ENCODE measurements around the gene P2RY4.

The P2RY4 gene

DNA sequence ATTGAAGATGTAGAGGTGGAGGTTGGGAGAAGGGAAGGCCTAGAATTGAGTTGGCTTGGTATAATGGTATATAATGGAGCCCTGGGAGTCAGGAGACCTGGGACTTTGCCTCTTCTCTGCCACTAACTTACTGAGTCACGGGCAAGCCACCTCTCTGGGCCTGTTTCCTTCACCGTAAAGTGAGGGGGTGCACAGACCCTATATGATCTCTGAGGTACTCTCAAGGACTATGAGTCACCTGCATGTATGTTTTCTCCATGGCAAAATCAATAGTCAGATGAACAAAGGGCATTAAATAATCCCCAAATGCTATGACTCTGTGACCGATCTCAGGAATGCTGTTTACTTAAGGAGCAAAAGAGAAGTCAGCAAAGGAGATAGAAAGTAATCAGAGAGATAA lies 5.1 kb downstream of the P2RY4 start (continued):
- TF ChIP-seq ARNTL (CRISPR knock-in tag; IDR thresholded peaks at IDR 0.05; ENCODE audit: borderline replicate concordance, low read depth), result no peak
- no peak for TF ChIP-seq TCF4 (CRISPR knock-in tag; IDR thresholded peaks at IDR 0.05; ENCODE audit: borderline replicate concordance)
- no peak for TF ChIP-seq ESRRG (CRISPR knock-in tag; IDR thresholded peaks at IDR 0.05)
- TF ChIP-seq ZFP30 (CRISPR knock-in tag; IDR thresholded peaks at IDR 0.05), result no peak
- TF ChIP-seq ZNF8 (CRISPR knock-in tag; IDR thresholded peaks at IDR 0.05), result no peak
- no peak for TF ChIP-seq OSR1 (CRISPR knock-in tag; IDR thresholded peaks at IDR 0.05)
- TF ChIP-seq BACH2 (CRISPR knock-in tag; IDR thresholded peaks at IDR 0.05; ENCODE audit: borderline replicate concordance), result no peak
- no peak for TF ChIP-seq ZNF70 (CRISPR knock-in tag; IDR thresholded peaks at IDR 0.05)
- no peak for TF ChIP-seq ZC3H10 (CRISPR knock-in tag; IDR thresholded peaks at IDR 0.05)

GRCh38 chrX:70254063-70254400 lies 6.0 kb downstream of the P2RY4 start:
- no peak for ATAC-seq

GRCh38 chrX:70253377-70254062 lies 6.5 kb downstream of the P2RY4 start:
- no peak for ATAC-seq
- TF ChIP-seq CSRNP3 (CRISPR knock-in tag; IDR thresholded peaks at IDR 0.05) (no peak), BACH2 (CRISPR knock-in tag; IDR thresholded peaks at IDR 0.05; ENCODE audit: borderline replicate concordance) (no peak), ZNF8 (CRISPR knock-in tag; IDR thresholded peaks at IDR 0.05) (no peak), ZFP30 (CRISPR knock-in tag; IDR thresholded peaks at IDR 0.05) (no peak), OSR1 (CRISPR knock-in tag; IDR thresholded peaks at IDR 0.05) (no peak), SNAI2 (CRISPR knock-in tag; IDR thresholded peaks at IDR 0.05) (no peak), TCF4 (CRISPR knock-in tag; IDR thresholded peaks at IDR 0.05; ENCODE audit: borderline replicate concordance) (no peak), GLIS3 (CRISPR knock-in tag; IDR thresholded peaks at IDR 0.05) (no peak), ESRRG (CRISPR knock-in tag; IDR thresholded peaks at IDR 0.05) (no peak), ZNF70 (CRISPR knock-in tag; IDR thresholded peaks at IDR 0.05) (no peak), CSDC2 (CRISPR knock-in tag; IDR thresholded peaks at IDR 0.05) (no peak), ISL1 (CRISPR knock-in tag; IDR thresholded peaks at IDR 0.05) (no peak), ZC3H10 (CRISPR knock-in tag; IDR thresholded peaks at IDR 0.05) (no peak), ZFP3 (CRISPR knock-in tag; IDR thresholded peaks at IDR 0.05) (no peak), ZNF565 (CRISPR knock-in tag; conservative IDR thresholded peaks at IDR 0.05; ENCODE audit: low read depth) (no peak), POU6F1 (CRISPR knock-in tag; IDR thresholded peaks at IDR 0.05; ENCODE audit: borderline replicate concordance, low read depth) (no peak)
- TF ChIP-seq, protein P1, sequence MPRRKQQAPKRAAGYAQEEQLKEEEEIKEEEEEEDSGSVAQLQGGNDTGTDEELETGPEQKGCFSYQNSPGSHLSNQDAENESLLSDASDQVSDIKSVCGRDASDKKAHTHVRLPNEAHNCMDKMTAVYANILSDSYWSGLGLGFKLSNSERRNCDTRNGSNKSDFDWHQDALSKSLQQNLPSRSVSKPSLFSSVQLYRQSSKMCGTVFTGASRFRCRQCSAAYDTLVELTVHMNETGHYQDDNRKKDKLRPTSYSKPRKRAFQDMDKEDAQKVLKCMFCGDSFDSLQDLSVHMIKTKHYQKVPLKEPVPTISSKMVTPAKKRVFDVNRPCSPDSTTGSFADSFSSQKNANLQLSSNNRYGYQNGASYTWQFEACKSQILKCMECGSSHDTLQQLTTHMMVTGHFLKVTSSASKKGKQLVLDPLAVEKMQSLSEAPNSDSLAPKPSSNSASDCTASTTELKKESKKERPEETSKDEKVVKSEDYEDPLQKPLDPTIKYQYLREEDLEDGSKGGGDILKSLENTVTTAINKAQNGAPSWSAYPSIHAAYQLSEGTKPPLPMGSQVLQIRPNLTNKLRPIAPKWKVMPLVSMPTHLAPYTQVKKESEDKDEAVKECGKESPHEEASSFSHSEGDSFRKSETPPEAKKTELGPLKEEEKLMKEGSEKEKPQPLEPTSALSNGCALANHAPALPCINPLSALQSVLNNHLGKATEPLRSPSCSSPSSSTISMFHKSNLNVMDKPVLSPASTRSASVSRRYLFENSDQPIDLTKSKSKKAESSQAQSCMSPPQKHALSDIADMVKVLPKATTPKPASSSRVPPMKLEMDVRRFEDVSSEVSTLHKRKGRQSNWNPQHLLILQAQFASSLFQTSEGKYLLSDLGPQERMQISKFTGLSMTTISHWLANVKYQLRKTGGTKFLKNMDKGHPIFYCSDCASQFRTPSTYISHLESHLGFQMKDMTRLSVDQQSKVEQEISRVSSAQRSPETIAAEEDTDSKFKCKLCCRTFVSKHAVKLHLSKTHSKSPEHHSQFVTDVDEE (CRISPR knock-in tag; IDR thresholded peaks at IDR 0.05), result no peak

More at GRCh38 chrX:70254063-70254400, 6.0 kb downstream of the P2RY4 start:
- no peak for TF ChIP-seq RARB (CRISPR knock-in tag; IDR thresholded peaks at IDR 0.05)
- no peak for TF ChIP-seq ESRRG (CRISPR knock-in tag; IDR thresholded peaks at IDR 0.05)
- TF ChIP-seq SNAI2 (CRISPR knock-in tag; IDR thresholded peaks at IDR 0.05), result no peak
- TF ChIP-seq, protein P2, sequence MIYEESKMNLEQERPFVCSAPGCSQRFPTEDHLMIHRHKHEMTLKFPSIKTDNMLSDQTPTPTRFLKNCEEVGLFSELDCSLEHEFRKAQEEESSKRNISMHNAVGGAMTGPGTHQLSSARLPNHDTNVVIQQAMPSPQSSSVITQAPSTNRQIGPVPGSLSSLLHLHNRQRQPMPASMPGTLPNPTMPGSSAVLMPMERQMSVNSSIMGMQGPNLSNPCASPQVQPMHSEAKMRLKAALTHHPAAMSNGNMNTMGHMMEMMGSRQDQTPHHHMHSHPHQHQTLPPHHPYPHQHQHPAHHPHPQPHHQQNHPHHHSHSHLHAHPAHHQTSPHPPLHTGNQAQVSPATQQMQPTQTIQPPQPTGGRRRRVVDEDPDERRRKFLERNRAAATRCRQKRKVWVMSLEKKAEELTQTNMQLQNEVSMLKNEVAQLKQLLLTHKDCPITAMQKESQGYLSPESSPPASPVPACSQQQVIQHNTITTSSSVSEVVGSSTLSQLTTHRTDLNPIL (CRISPR knock-in tag; IDR thresholded peaks at IDR 0.05; ENCODE audit: low read depth), result no peak
- TF ChIP-seq ZFP30 (CRISPR knock-in tag; IDR thresholded peaks at IDR 0.05), result no peak
- TF ChIP-seq OSR1 (CRISPR knock-in tag; IDR thresholded peaks at IDR 0.05), result no peak
- no peak for TF ChIP-seq ISL1 (CRISPR knock-in tag; IDR thresholded peaks at IDR 0.05)
- no peak for TF ChIP-seq CSDC2 (CRISPR knock-in tag; IDR thresholded peaks at IDR 0.05)
- no peak for TF ChIP-seq ZFP3 (CRISPR knock-in tag; IDR thresholded peaks at IDR 0.05)

GRCh38 chrX:70252491-70252890 lies 7.5 kb downstream of the P2RY4 start:
- ATAC-seq, result no peak
- no peak for TF ChIP-seq POU6F1 (CRISPR knock-in tag; IDR thresholded peaks at IDR 0.05; ENCODE audit: borderline replicate concordance, low read depth)
- no peak for TF ChIP-seq OSR1 (CRISPR knock-in tag; IDR thresholded peaks at IDR 0.05)
- TF ChIP-seq ZNF70 (CRISPR knock-in tag; IDR thresholded peaks at IDR 0.05), result no peak
- no peak for TF ChIP-seq SNAI2 (CRISPR knock-in tag; IDR thresholded peaks at IDR 0.05)
- TF ChIP-seq TCF4 (CRISPR knock-in tag; IDR thresholded peaks at IDR 0.05; ENCODE audit: borderline replicate concordance), result no peak
- no peak for TF ChIP-seq BACH2 (CRISPR knock-in tag; IDR thresholded peaks at IDR 0.05; ENCODE audit: borderline replicate concordance)
- TF ChIP-seq GLIS3 (CRISPR knock-in tag; IDR thresholded peaks at IDR 0.05), result no peak
- no peak for TF ChIP-seq CSRNP3 (CRISPR knock-in tag; IDR thresholded peaks at IDR 0.05)
- no peak for TF ChIP-seq ZNF565 (CRISPR knock-in tag; conservative IDR thresholded peaks at IDR 0.05; ENCODE audit: low read depth)
- TF ChIP-seq RARB (CRISPR knock-in tag; IDR thresholded peaks at IDR 0.05), result no peak

Data from SK-N-SH treated with all-trans-retinoic acid at 6 μM for 48 hours (cell line).